Ramos (cell line): Measurements from ENCODE around the gene NARF.
"Not testable (repeated sequence)": the region's sequence is repeated elsewhere in the genome, so short reads cannot be mapped to it uniquely, and the experiment has no call there.

Source experiments
- in situ Hi-C: fragments of 300-500 bp; cut with MboI; formaldehyde crosslinking; loops from one replicate; pipeline ENCODE4 v1.14.3; 2022; ENCODE audit warnings: low sequenced_read_pairs; ENCODE audit not compliant: unreplicated experiment

NARF gene

GRCh38 chr17:82458179-82458884 is at the start of gene NARF:
TSS of gene NARF (plus strand) at chr17:82458741. CDS start at chr17:82458804, 63 bp downstream.
- in situ Hi-C loops, result no loop called here

GRCh38 chr17:82408938-82409318 is 49.6 kb upstream of the NARF start:
- in situ Hi-C loops, result loop anchor here (5.0 kb wide), 1 partner anchor 52 kb away; the partner anchor contains the start of gene TEX19

- in situ Hi-C loops, result no loop called here
Measured at GRCh38 chr17:82410014-82410716, 48.4 kb upstream of the NARF start.

GRCh38 chr17:82411396-82412053 is 47.0 kb upstream of the NARF start:
- in situ Hi-C loops, result no loop called here

GRCh38 chr17:82412081-82412480 is 46.5 kb upstream of the NARF start:
- in situ Hi-C loops, result not testable (repeated sequence)

- in situ Hi-C loops, result no loop called here
Measured at GRCh38 chr17:82412535-82413520, 45.7 kb upstream of the NARF start.

GRCh38 chr17:82414548-82415281 is 43.8 kb upstream of the NARF start:
- in situ Hi-C loops, result no loop called here

GRCh38 chr17:82415336-82415735 is 43.2 kb upstream of the NARF start:
- in situ Hi-C loops, result no loop called here

GRCh38 chr17:82415786-82416185 is 42.8 kb upstream of the NARF start:
- in situ Hi-C loops, result no loop called here

GRCh38 chr17:82416264-82416663 is 42.3 kb upstream of the NARF start:
- in situ Hi-C loops, result no loop called here

- in situ Hi-C loops, result no loop called here
Measured at GRCh38 chr17:82416771-82417170, 41.8 kb upstream of the NARF start.

GRCh38 chr17:82418001-82418986 is 40.2 kb upstream of the NARF start, which contains the start of the genes HEXD and OGFOD3:
TSS of gene HEXD (plus strand) at chr17:82418347. CDS start at chr17:82419800, 1,453 bp downstream.
TSS of gene OGFOD3 (minus strand) at chr17:82418586. CDS start at chr17:82418485, 101 bp downstream.
- in situ Hi-C loops, result no loop called here

GRCh38 chr17:82419540-82419939 is 39.0 kb upstream of the NARF start:
- in situ Hi-C loops, result no loop called here

- in situ Hi-C loops, result no loop called here
Measured at GRCh38 chr17:82424001-82424862, 34.3 kb upstream of the NARF start.

GRCh38 chr17:82424863-82425159 is 33.7 kb upstream of the NARF start:
- in situ Hi-C loops, result no loop called here

GRCh38 chr17:82428546-82428945 is 30.0 kb upstream of the NARF start:
- in situ Hi-C loops, result no loop called here

- in situ Hi-C loops, result no loop called here
Measured at GRCh38 chr17:82429824-82430223, 28.7 kb upstream of the NARF start.
